Muscle of back (tissue), 11 donors: ENCODE data around the gene FKTN. TPM values are rescaled to one million over a fixed set of nuclear protein-coding genes. Genes with fewer than 3 reads are reported as not detected.

ENCODE experiments used
- DNase-seq, 3 donors: peaks; one replicate each; pipeline versions ENCODE4 v3.0.0 to v3.0.0-alpha.2; 2013
- polyA plus RNA-seq, 10 donors: library from polyadenylated mRNA; unstranded; fragments of 120-200 nt; gene quantifications; one replicate each; pipeline ENCODE4 v1.2.1, GENCODE V29; 2013; ENCODE audit not compliant: insufficient read length in 10 of 10

FKTN gene
- polyA plus RNA-seq, 10 donors, result 12.9 to 20.1 (median 17.7) TPM

GRCh38 chr9:105676351-105676923, 118.5 kb downstream of the FKTN start:
- no peak for DNase-seq

- DNase-seq, result no peak
Observed at GRCh38 chr9:105678163-105678562, 120.2 kb downstream of the FKTN start.

- no peak for DNase-seq
Observed at GRCh38 chr9:105678781-105679180, 120.8 kb downstream of the FKTN start.

- DNase-seq, result no peak
Observed at GRCh38 chr9:105679257-105680022, 121.5 kb downstream of the FKTN start.

GRCh38 chr9:105681313-105681712, 123.4 kb downstream of the FKTN start:
- no peak for DNase-seq

GRCh38 chr9:105681724-105682123, 123.8 kb downstream of the FKTN start:
- DNase-seq, result no peak

GRCh38 chr9:105683688-105684275, 125.9 kb downstream of the FKTN start:
- DNase-seq, result peak in 2 of 3 donors; percentile 10 to 25

- DNase-seq, result no peak
Observed at GRCh38 chr9:105686936-105687335, 129.0 kb downstream of the FKTN start.

Other genes starting within 250 kb of the FKTN start
- 10 to 100 TPM in 9 of 10 donors, 1 to 10 TPM in 1; 9.4 to 21.6 (median 11.7) TPM for gene FSD1L, start 110.1 kb upstream of the FKTN start, polyA plus RNA-seq
- gene TAL2, start 104.3 kb downstream of the FKTN start, polyA plus RNA-seq, result 10 to 100 TPM; 12.3 to 28.7 (median 20.6) TPM
- gene TMEM38B, start 136.4 kb downstream of the FKTN start, polyA plus RNA-seq, result 10 to 100 TPM; 43.7 to 86.5 (median 66.1) TPM